Rectal smooth muscle tissue (tissue), 1 donor: ENCODE data around the gene SCMH1.
"Not testable (repeated sequence)": the region's sequence is repeated elsewhere in the genome, so short reads cannot be mapped to it uniquely, and the experiment has no call there.

Experiments
- H3K27ac ChIP-seq: one replicate; pipeline ENCODE4 v1.7.0; 2013; ENCODE audit warnings: low read depth, low read length, inconsistent platforms
- H3K27me3 ChIP-seq: one replicate; pipeline ENCODE4 v1.7.0; 2013; ENCODE audit warnings: low read length; ENCODE audit not compliant: control insufficient read depth, insufficient read depth
- H3K36me3 ChIP-seq: one replicate; pipeline ENCODE4 v1.7.0; 2013; ENCODE audit warnings: low read length; ENCODE audit not compliant: control insufficient read depth, insufficient read depth
- H3K4me1 ChIP-seq: one replicate; pipeline ENCODE4 v1.7.0; 2013; ENCODE audit warnings: low read length; ENCODE audit not compliant: control insufficient read depth, insufficient read depth
- H3K4me3 ChIP-seq: one replicate; pipeline ENCODE4 v1.7.0; 2013; ENCODE audit warnings: low read length
- H3K9ac ChIP-seq: one replicate; pipeline ENCODE4 v1.7.0; 2013; ENCODE audit warnings: low read length

The SCMH1 gene

GRCh38 chr1:41158966-41159365 is 83.1 kb downstream of the SCMH1 start:
- Histone ChIP-seq H3K4me3 (no peak overlapping the region), H3K27me3 (no peaks in the 10 kb centered on the region), H3K36me3 (no peaks in the 10 kb centered on the region), H3K27ac (no peak overlapping the region), H3K4me1 (no peaks in the 10 kb centered on the region), H3K9ac (no peak overlapping the region)

GRCh38 chr1:41158147-41158875 is 83.8 kb downstream of the SCMH1 start:
- no peak overlapping the region for H3K9ac ChIP-seq
- no peaks in the 10 kb centered on the region for H3K36me3 ChIP-seq
- peaks cover 3% of the 10 kb centered on the region for H3K4me1 ChIP-seq
- H3K27me3 ChIP-seq = no peaks in the 10 kb centered on the region
- H3K27ac ChIP-seq = no peak overlapping the region
- H3K4me3 ChIP-seq = no peak overlapping the region

- no peak overlapping the region for H3K27ac ChIP-seq
- H3K9ac ChIP-seq = no peak overlapping the region
- peaks cover 20% of the 10 kb centered on the region for H3K4me1 ChIP-seq
- H3K36me3 ChIP-seq = no peaks in the 10 kb centered on the region
- H3K4me3 ChIP-seq = no peak overlapping the region
- no peaks in the 10 kb centered on the region for H3K27me3 ChIP-seq
These were observed 87.0 kb downstream of the SCMH1 start for GRCh38 chr1:41155105-41155504.

- Histone ChIP-seq H3K4me1 (peaks cover 20% of the 10 kb centered on the region), H3K9ac (no peak overlapping the region), H3K36me3 (no peaks in the 10 kb centered on the region), H3K27me3 (no peaks in the 10 kb centered on the region), H3K4me3 (no peak overlapping the region), H3K27ac (no peak overlapping the region)
These were observed 88.3 kb downstream of the SCMH1 start for GRCh38 chr1:41153750-41154274.

GRCh38 chr1:41152622-41153044 is 89.5 kb downstream of the SCMH1 start:
- H3K27ac ChIP-seq = peak overlapping the region; percentile 81
- H3K36me3 ChIP-seq = no peaks in the 10 kb centered on the region
- H3K4me1 ChIP-seq = peaks cover 20% of the 10 kb centered on the region
- H3K9ac ChIP-seq = no peak overlapping the region
- H3K27me3 ChIP-seq = no peaks in the 10 kb centered on the region
- H3K4me3 ChIP-seq = no peak overlapping the region

- Histone ChIP-seq H3K27me3 (no peaks in the 10 kb centered on the region), H3K4me3 (no peak overlapping the region), H3K9ac (no peak overlapping the region), H3K4me1 (peaks cover 20% of the 10 kb centered on the region), H3K27ac (peak overlapping the region; percentile 81), H3K36me3 (no peaks in the 10 kb centered on the region)
These were observed 90.3 kb downstream of the SCMH1 start for GRCh38 chr1:41151846-41152245.

GRCh38 chr1:41149570-41149969 is 92.5 kb downstream of the SCMH1 start:
- Histone ChIP-seq H3K27me3 (no peaks in the 10 kb centered on the region), H3K27ac (no peak overlapping the region), H3K4me3 (no peak overlapping the region), H3K4me1 (peaks cover 20% of the 10 kb centered on the region), H3K36me3 (no peaks in the 10 kb centered on the region), H3K9ac (no peak overlapping the region)

- Histone ChIP-seq H3K36me3 (no peaks in the 10 kb centered on the region), H3K9ac (no peak overlapping the region), H3K4me1 (no peaks in the 10 kb centered on the region), H3K27me3 (no peaks in the 10 kb centered on the region), H3K4me3 (no peak overlapping the region), H3K27ac (no peak overlapping the region)
These were observed 97.8 kb downstream of the SCMH1 start for GRCh38 chr1:41144285-41144684.

- H3K4me3 ChIP-seq = no peak overlapping the region
- no peaks in the 10 kb centered on the region for H3K36me3 ChIP-seq
- H3K9ac ChIP-seq = no peak overlapping the region
- H3K27ac ChIP-seq = no peak overlapping the region
- H3K27me3 ChIP-seq = no peaks in the 10 kb centered on the region
- no peaks in the 10 kb centered on the region for H3K4me1 ChIP-seq
These were observed 103.6 kb downstream of the SCMH1 start for GRCh38 chr1:41138549-41138948.

GRCh38 chr1:41135196-41135947 is 106.7 kb downstream of the SCMH1 start:
- Histone ChIP-seq H3K27ac (no peak overlapping the region), H3K9ac (no peak overlapping the region), H3K4me1 (no peaks in the 10 kb centered on the region), H3K36me3 (no peaks in the 10 kb centered on the region), H3K27me3 (no peaks in the 10 kb centered on the region), H3K4me3 (no peak overlapping the region)

- H3K4me1 ChIP-seq, H3K27ac ChIP-seq, H3K27me3 ChIP-seq, H3K4me3 ChIP-seq, H3K9ac ChIP-seq, H3K36me3 ChIP-seq: not testable (repeated sequence)
These were observed 107.8 kb downstream of the SCMH1 start for GRCh38 chr1:41134325-41134724.

GRCh38 chr1:41122851-41123518 is 119.1 kb downstream of the SCMH1 start:
- H3K36me3 ChIP-seq = no peaks in the 10 kb centered on the region

More at GRCh38 chr1:41122851-41123518, 119.1 kb downstream of the SCMH1 start:
- H3K9ac ChIP-seq = no peak overlapping the region
- H3K27ac ChIP-seq = no peak overlapping the region
- H3K4me3 ChIP-seq = no peak overlapping the region
- H3K27me3 ChIP-seq = no peaks in the 10 kb centered on the region
- H3K4me1 ChIP-seq = no peaks in the 10 kb centered on the region
